Measurements from ENCODE around the gene GGA3. TPM values are rescaled to one million over a fixed set of nuclear protein-coding genes. Genes with fewer than 3 reads are reported as not detected.

Gene GGA3
- total RNA-seq, 1 experiment from 2014 or later, result 58.3 TPM

GRCh38 chr17:75244133-75244866 is 17.1 kb downstream of the GGA3 start (continued):
- TF ChIP-seq TCF7L2 (IDR thresholded peaks at IDR 0.05; ENCODE audit: borderline replicate concordance, extremely low read depth, insufficient read depth, insufficient read length) (no peak), POLR2A (IDR thresholded peaks at IDR 0.05; ENCODE audit: borderline replicate concordance, extremely low read depth, insufficient read depth, insufficient read length) (no peak)

GRCh38 chr17:75242461-75243042 is 18.9 kb downstream of the GGA3 start:
- intact Hi-C loops (cut with micrococcal nuclease), result no loop called here
- no peak for TF ChIP-seq RAD21 (IDR thresholded peaks at IDR 0.05; ENCODE audit: low read depth)
- no peak for TF ChIP-seq CEBPB (IDR thresholded peaks at IDR 0.05; ENCODE audit: low read depth)
- TF ChIP-seq REST (IDR thresholded peaks at IDR 0.05; ENCODE audit: low read depth), result no peak
- no peak for TF ChIP-seq JUND (IDR thresholded peaks at IDR 0.05)
- no peak for TF ChIP-seq TCF7L2 (IDR thresholded peaks at IDR 0.05; ENCODE audit: borderline replicate concordance, extremely low read depth, insufficient read depth, insufficient read length)
- no peak for TF ChIP-seq CTCF (IDR thresholded peaks at IDR 0.05 in 2 of 3, conservative IDR thresholded peaks at IDR 0.05 in 1 of 3; ENCODE audit: borderline replicate concordance in 1 of 3, insufficient read depth in 1 of 3, low read depth in 2 of 3, low read length in 2 of 3)
- TF ChIP-seq EGR1 (IDR thresholded peaks at IDR 0.05; ENCODE audit: low read depth), result no peak
- no peak for TF ChIP-seq SIN3A (IDR thresholded peaks at IDR 0.05; ENCODE audit: low read depth)
- TF ChIP-seq ZBTB33 (IDR thresholded peaks at IDR 0.05; ENCODE audit: extremely low read depth, insufficient replicate concordance, low read length), result no peak
- no peak for TF ChIP-seq POLR2A (IDR thresholded peaks at IDR 0.05; ENCODE audit: borderline replicate concordance, extremely low read depth, insufficient read depth, insufficient read length)
- no peak for TF ChIP-seq FOSL1 (IDR thresholded peaks at IDR 0.05; ENCODE audit: low read depth)
- no peak for TF ChIP-seq MAX (IDR thresholded peaks at IDR 0.05)
- Histone ChIP-seq H3K27me3 (ENCODE audit: insufficient read depth, low read length) (no peaks in the 10 kb centered on the region), H3K36me3 (ENCODE audit: control insufficient read depth in 1 of 2, insufficient read depth in 2 of 2, low read length in 2 of 2) (peaks cover 55 to 78% of the 10 kb centered on the region in 2 experiments), H3K9me2 (ENCODE audit: insufficient read depth) (no peaks in the 10 kb centered on the region), H3K4me3 (replicated peaks in 1 of 2; ENCODE audit: low read depth in 1 of 2, low read length in 2 of 2) (no peak overlapping the region), H4K20me1 (ENCODE audit: insufficient read depth) (peaks cover 6% of the 10 kb centered on the region; the same call in 1 of the 2 replicates), H3K79me2 (ENCODE audit: insufficient read depth, low read length) (peaks cover 10% of the 10 kb centered on the region), H2AFZ (ENCODE audit: low read depth, low read length, poor library complexity, severe bottlenecking) (no peak overlapping the region), H3K4me2 (ENCODE audit: low read length) (no peak overlapping the region), H3K9me3 (ENCODE audit: control insufficient read depth in 1 of 2, insufficient read depth in 1 of 2, low read depth in 1 of 2, low read length in 2 of 2) (no peaks in the 10 kb centered on the region), H3K27ac (ENCODE audit: low read depth, low read length) (no peak overlapping the region; the same call in 1 of the 2 replicates), H3K4me1 (ENCODE audit: control insufficient read depth in 1 of 2, insufficient read depth in 2 of 2, low read length in 2 of 2) (peaks cover 0 to 11% of the 10 kb centered on the region in 2 experiments; a peak in 2 of 4 replicates), H3K9ac (ENCODE audit: low read length) (no peak overlapping the region)
- no TSS peak for BruUV-seq (replicated peaks)
- no peak for DNase-seq (ENCODE audit: low read depth, low spot score)
- no peak for ATAC-seq
- ChIA-PET POLR2A (no interaction called here), RAD21 (ENCODE audit: low non-redundant PET in 1 of 2, low total read pairs in 2 of 2, uncharacterized antibody in 2 of 2, unreplicated experiment in 2 of 2) (no interaction called here), CTCF (no interaction called here)
